Activated CD4-positive, alpha-beta T cell treated with anti-CD3 and anti-CD28 coated beads, Interleukin-10, Interleukin-2, amounts not matched to agents 100 ng/mL and 50 ng/mL, durations not matched to agents 16 hours and 8 hours (primary cell): ENCODE results near the gene LEF1.
"Not testable (repeated sequence)": the region's sequence is repeated elsewhere in the genome, so short reads cannot be mapped to it uniquely, and the experiment has no call there.

Experiments used
- DNase-seq: peaks from one replicate; pipeline ENCODE4 v3.0.0-alpha.2; 2020

The LEF1 gene

DNA sequence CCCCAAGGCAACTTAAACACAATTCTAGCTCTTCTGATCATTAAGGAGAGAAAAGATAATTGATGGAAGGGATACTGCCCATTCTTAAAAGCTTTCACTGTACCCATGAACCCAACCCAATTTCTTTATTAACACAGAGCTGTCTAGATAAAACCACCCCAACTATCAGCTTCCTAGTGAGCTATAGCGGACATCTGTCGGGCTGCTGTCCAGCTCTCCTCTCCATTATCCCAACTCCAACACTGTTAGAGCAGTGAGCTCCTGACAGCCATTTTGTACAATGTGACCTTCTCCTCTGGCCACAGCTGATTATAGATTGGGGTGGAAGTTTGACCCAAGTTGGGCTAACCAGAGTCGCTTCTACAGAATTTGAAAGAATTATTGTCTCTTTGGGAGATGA lies 112.9 kb downstream of the LEF1 start:
- DNase-seq = no peak

DNA sequence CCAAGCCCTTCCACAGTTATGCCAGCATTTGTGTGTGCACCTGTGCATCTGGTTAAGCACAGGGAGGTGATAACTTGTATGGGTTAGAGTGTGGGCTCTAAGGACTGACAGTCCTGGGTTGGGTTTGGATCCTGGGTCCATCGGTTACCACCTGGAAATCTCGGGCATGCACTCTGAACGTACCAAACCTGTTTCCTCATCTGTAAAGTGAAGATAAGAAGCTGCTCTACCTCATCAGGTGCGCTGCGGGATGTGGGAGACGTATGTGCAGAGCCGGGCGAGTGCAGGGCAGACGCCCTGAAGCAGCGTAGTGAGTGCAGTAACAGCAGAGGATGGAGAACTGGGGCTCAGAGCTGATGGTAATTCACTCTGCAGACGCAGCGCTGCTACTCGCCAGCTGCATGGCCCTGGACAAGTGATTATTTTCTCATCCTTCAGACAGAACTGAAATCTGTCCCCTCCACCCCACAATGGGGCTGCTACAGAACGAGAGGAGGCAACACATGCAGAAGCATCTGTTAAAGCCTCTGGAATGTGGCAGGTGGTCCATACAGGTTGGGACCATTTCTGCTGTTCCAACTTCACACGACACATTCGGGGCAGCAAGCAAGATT lies 114.6 kb downstream of the LEF1 start:
- DNase-seq = no peak

DNA sequence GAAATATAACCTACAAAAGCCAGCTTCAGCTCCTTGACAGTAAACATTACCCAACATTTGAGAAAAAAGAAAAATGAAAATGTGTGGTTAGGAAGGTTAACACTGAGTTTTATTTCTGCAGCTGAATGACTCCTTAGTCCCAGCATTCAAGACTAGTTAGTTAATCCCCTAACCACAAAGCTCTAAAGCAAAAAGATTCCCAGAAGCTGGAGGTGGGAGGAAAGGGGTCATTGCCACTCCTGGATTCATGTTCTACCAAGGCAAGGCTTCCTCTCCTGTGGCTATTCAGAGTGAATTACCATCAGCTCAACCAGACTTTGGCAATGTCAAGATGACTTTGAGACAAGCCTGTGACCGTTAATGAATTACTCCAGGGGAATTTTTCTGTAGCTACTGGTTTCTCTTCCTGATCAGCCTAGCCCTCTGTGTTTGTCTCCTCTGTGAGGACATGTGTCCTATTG lies 115.5 kb downstream of the LEF1 start:
- DNase-seq = no peak

DNA sequence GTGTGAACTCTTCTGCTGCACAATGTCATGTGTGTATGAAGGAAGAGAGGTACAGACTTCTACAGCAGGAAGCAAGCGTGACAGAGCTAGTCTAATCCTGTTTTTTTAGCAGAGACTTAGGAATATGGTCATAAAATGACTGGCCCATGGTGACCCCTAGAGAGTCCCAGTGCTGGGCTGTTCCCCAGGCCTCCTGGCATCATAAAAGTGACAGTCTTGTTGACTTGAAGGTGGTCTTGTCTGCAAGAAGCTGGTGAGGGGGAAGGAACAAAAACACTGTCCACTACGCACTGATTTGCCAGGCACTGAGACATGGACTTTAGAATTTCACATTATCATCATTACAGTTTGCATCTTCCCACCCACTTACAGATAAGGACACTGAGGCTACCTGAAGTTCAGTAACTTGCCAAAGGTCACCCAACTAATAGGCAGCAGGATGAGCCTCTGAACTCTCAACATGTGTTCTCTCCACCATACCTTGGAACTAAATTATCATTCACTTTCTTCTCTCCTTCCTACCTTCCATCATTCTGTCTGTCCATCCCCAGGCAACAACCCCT lies 116.1 kb downstream of the LEF1 start:
- no peak for DNase-seq

DNA sequence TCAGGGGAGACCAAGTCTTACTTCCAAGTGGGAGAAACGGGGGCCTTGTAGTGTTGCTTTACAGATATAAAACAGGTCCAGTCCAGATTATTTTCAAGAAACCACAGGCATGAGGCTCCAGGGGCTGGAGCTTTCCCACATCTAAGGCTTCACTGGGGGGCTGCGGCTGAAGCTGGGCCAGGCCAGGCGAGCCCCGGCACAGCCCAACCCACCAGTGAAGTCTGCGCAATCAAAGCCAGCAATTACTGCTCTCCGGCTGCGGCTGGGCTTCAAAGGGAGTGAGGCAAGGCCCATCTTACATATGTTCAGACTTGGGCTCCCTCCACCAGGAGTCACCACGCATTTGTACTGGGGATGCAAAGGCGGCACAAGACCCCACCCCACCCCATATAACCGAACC lies 117.4 kb downstream of the LEF1 start:
- DNase-seq = no peak

DNA sequence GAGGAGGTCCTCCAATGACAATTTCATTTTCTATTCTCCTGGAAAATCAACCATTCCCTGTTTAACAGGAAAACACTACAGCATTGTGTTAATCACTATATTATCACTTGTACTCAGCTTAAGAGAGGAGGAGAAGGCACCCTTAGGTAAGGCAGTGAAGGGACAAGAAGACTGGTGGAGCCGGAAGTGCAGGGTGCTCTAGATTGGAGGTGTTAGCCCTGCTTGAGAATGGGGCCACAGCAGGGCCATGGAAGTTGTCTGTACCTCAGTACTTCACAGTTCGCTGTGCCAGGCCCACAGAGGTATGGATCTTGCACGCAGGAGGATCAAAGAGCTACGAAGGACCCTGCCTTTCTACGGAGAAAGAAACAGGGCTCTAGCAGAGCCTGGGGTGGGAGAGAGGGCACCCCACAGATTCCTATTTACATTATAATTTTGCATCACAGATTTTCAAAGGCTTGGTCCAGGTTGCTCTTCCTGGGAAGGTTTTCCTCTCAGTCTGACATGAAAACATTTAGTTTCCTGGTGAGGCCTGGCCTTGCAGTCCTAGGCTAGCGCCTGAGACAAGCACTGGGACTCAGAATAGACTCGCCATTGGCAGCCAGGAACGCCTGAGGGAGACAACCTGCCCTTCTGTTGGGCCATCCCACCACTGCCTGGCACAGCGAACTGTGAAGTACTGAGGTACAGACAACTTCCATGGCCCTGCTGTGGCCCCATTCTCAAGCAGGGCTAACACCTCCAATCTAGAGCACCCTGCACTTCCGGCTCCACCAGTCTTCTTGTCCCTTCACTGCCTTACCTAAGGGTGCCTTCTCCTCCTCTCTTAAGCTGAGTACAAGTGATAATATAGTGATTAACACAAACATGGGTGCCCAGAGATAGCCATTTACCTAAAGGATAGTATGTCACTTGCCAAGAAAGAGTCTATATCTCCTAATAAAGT lies 118.3 kb downstream of the LEF1 start:
- not testable (repeated sequence) for DNase-seq

DNA sequence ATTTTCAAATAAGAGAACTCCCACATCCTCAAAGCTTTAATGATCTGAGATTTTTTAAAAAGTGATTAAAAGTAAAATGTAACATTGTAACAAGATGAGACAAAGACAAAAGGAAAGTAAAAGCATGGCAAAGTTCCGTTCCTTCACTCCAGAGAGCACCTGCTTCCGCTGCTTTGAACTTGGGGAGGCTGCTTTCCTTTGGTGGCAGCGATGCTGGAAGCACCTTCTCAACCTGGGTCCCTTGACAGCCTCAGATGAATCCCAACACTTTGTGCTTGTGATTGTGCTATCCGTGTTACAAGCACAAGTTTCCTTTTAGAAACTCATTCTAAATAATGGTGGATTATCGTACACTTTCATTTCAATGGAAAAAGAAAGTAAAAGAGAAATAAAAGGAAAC lies 119.3 kb downstream of the LEF1 start:
- DNase-seq = peak; percentile 45

DNA sequence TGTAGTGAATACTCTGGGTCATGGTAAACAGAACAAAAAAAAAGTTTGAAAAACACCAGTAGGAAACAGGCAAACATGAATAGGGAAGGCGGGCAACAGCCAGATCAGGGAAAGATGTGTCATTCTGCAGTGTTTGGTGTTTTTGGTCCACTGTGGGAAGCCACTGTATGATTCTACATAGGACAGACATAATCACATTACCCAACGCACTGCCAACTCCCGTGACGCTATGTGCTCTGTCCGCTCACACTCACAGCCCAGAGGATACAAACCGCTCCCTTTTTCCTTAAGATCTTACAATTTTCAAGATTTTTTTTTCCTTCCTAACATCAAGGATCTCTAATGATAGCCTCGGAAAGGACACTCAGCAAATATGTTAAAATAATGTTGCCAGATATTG lies 119.7 kb downstream of the LEF1 start:
- DNase-seq = no peak

DNA sequence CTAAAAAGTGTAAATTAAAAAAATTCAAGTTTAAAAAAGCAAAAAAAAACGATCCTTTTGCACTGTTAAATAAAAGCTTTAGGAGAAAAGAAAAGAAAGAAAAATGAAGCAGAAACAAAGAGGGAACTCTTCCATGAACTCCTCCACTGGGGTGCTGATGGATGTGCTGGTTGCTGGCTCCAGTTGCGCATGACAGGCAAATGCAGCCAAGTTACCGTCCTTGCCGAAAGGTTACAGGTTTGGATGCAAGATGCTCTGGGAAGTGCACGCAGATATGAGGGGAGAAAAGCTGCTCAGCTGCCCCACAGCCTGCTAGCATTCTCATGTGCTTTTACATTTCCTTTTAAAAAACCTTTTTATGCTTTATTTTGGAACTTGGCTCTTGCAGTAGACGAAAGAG lies 120.6 kb downstream of the LEF1 start:
- DNase-seq = no peak

DNA sequence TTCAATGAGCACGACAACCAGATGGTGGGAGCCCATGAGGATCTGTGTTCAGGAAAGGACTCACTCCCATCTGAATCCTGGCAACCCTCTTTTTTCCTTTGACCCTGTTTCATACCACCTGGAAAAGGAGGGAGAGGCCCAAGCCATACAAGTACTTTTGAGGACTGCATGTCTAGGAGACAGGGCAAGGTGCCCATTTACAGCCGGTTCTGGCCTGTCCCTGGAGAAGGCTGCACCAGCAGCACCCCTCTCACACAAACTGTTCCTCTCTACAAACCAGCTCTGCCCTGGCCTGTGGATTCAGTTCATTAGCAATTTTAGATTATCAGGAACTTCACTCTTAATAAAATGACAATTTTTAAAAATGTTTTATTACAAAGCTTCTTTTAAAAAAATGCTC lies 121.5 kb downstream of the LEF1 start:
- DNase-seq = no peak

DNA sequence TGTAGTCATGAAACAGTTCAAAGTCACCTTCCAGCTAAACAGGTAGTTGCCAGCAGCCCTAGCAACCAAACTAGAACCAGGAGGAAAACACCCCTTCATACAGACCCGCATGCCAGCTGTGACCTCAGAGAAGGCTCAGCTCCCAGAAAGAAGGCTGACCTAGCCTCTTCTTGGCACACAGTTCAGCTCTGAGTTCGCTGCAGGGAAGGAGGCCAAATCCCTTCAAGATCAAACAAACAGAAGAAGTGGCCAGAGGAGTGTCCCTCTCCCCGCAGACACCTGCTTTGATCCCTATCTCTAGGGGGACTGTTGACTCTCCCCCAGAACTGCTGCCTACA lies 123.1 kb downstream of the LEF1 start:
- no peak for DNase-seq

DNA sequence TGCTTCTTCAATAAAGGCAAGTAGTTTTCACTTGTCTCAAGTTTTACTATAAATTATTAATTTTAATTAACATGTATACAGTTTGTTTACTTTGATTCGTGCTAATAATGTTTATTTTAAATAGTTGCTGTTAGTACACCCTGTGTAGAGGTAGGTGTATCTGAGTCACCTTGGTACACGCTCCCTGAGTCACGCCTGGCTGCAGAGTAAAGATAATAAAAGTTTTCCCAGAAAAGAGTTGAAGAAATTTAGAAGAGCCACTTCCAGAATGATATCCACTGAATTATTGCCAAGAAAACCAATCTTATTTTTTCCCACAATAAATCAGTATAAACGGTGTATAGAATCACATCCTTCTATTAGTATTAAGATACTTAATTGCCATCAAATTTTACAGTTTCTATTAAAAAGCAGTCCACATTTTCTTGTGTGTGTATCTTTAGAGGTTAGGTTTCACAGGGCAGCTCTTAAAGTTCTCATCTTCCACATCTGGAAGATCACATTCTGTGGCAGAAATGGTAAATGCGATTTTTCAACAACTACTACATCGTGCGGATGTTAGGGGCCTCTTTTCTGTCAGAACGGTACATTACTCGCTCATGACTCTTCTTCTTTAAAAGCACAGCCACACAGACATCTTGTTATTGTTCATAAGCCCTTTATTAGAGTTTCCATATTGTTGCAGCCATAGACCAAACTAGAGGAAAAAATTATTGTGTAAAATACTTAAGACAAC lies 123.6 kb downstream of the LEF1 start:
- DNase-seq = no peak

DNA sequence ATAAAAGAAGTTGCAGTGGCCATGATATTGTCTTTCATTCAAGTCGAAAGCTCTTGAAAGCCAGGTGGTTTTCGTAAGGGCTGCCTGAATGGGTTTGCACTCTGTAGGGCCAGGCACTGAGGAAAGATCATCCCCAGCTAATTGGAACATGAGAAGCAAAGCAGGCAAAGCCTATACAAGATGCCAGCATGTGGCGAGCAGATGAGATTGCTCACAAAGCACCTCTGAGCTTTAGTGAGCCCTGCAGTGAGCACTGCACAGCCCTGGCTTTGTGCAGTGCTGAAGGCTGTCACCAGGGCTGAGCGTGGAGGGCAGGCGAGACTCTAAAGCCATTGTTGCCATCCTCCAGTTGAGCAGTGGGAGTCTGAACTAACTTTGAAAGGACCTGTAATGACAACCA lies 125.2 kb downstream of the LEF1 start:
- no peak for DNase-seq

DNA sequence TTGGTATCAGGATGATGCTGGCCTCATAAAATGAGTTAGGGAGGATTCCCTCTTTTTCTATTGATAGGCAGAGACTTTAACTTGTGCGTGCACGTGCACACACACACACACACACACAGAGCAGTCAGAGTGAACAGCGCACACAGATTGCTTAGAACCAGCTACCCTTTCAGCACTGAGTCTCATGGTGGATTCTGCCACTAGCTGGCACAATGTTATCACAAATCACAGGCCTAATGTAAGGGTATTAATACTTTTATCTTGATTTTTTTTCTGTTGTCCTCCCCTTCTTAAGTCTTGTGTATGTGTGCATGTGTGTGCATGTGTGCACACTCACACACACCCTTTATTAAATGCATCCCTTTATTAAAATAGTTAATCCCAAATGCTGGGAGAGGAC lies 125.8 kb downstream of the LEF1 start:
- no peak for DNase-seq

DNA sequence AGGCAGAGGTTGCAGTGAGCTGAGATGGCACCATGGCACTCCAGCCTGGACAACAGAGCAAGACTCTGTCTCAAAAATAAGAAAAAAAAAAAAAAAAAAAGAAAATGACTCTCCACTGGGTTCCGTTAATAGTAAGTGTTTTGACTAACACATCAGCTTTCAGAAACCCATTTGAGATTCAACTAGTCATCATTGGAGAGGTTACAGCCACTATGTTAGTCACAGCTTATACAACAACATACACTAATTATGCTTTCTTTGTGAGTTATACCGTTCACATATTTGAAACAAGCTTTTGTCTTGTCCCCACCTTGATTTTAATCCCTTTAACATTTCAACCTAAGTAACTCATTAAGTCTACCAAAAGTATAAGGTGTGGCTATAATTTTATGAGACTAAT lies 130.8 kb downstream of the LEF1 start:
- DNase-seq = peak; percentile 38

DNA sequence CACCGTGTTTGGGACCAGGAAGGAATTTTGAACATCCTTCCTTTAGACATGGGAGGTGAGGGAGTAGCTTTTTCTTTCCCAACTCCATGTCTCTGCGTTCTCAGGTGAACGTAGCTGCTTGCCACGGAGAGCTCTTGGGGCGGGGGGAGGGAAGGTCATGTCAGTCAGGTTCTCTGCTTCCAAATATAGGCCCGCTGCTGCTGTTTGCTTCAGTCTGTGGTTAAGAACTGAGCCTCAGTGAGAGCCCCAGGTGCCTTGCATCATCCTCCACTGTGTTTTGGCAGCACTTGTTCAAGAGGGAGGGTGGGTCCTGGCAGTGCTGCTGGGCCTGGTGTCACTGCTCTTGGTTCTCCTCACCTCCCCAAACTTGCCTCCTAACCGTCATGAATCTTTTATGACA lies 132.5 kb downstream of the LEF1 start:
- DNase-seq = peak; percentile 65

DNA sequence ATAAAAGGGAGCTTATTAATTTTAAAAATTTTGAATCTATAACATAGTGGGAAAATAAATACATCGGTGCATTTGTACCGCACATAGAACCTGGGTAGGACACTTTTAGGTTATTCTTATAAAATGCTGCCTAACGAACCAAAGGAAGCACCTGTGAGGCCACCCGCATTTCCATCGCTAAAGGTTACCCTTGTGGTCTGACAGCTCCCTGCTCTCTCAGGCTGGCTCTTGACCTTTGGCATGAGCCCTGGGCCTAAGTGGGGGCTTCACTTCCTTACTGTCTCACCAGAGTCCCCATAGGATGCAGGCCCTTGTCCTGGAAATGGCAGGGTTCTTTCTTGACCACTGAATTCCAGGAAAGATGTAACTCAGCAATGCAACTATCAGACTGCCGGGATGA lies 133.0 kb downstream of the LEF1 start:
- DNase-seq = no peak

DNA sequence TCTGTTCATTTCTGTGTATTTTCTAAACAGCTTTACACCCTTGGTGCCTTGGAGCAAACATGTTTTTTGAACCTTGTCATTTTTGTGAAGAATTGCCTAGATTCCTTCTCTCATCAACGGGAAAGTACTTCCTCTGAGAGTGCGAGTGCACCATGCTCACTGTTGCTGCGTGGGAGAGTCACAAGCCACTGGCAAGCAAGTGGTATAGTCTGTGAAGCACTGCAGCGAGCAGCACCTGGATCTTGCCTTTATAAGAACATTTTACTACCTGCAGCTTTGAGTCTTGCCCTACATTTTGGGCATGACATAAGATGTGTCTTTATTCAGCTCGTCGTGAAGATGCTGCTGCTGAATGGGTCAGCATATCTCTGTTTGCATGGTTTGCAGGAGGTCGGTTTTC lies 134.2 kb downstream of the LEF1 start:
- no peak for DNase-seq

DNA sequence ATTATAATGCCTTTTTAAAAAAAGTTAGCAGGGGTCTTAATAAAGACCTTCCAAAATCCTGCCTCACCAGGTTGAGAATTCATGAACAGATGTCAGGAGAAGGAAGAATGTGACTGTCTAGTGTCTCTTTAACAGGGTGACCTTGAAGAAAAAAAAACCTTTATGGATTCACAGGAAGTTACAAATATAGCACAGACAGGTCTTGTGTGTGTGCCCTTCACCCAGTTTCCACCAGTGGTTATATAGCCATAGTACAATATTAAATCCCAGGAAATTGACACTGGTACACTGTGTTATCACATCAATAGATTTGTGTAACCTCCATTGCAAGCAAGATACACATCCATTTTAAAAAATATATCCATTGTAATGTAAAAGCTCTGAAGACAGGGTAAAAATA lies 135.4 kb downstream of the LEF1 start:
- DNase-seq = no peak

DNA sequence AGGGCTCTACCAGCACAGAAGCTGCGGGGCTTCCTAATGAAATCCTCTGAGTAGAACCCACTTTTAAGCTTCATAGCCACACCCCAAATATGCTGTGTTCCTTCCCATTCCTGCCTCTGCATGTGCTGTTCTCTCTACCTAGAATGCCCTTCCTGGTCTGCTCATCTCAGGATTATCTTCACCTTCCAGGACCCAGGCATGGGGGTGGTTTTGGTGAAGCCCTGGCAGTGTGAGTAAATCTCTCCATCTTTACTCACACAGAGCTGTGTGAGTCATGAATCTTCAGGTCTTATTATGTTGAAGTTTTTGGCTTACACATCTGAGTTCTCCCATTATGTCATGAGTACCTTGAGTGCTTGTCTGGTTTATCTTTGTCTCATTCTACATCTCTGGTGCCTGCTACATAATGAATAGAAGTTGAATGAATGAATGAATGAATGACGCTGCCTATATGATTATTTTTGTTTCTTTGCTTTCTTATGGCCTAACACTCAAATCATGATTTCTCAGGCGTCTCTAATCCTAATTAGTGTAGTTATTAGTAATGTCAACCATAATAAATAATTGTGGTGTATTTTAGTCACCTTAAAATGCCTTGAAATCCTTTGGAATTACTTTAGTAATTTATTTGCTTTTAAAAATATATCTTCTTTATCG lies 137.2 kb downstream of the LEF1 start:
- DNase-seq = peak; percentile 56

DNA sequence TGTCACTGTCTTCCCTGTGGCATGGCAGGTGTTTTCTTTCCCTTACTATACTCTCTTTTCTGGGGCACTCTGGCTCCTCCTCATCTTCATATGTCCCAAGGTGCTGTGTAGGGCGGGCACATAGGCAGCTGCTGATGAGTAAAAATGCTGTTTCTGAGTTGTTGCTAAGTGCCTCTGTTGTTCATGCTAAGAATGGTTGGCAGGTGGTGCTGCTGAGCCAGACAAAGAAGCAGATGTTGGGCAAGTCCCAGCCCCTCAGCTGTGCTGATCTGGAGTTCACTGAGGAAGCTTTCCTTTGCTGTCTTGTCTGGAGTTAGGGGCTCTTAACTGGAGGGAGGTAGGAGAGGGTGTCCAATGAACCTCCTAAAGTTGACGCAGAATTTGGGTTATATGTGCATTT lies 138.4 kb downstream of the LEF1 start:
- peak; percentile 79 for DNase-seq

DNA sequence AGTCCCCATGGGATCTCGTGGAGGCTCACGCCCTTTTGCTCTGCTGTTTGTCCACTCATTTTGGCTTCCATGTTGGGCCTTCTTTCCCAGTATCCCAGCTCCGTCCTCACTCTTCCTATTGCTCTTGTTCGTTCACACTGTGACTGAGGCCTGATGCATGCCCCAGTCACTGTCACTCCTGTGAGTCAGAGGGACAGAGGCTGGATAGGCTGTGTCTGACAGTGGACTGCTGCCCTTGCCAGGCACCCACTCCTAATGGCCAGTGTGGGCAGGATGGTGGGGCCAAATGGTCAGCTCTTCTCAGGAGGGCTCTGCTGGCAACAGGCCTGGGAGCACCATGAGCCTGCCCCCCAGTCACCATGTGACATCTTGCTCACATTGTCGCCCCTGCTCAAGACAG lies 139.0 kb downstream of the LEF1 start:
- no peak for DNase-seq
